ENCODE results near the gene PDXK. TPM values are rescaled to one million over a fixed set of nuclear protein-coding genes. Genes with fewer than 3 reads are reported as not detected.
"Not testable (repeated sequence)": the region's sequence is repeated elsewhere in the genome, so short reads cannot be mapped to it uniquely, and the experiment has no call there.

PDXK gene
- 56.9 TPM for total RNA-seq
- long read RNA-seq, full-length matches to known transcripts, result 44 of 79 reads
- long read RNA-seq, partial matches to known transcripts, result 3 of 79 reads
- long read RNA-seq, other reads (novel, unspliced or antisense), result 32 of 79 reads

GRCh38 chr21:43718872-43719747, at the start of gene PDXK:
TSS of gene PDXK (plus strand) at chr21:43719129. CDS start at chr21:43719295, 166 bp downstream.
- intact Hi-C loops (cut with DNase I), result no loop called here
- peak; percentile 95 for DNase-seq (ENCODE audit: low spot score)

GRCh38 chr21:43669828-43670605, 48.9 kb upstream of the PDXK start:
- intact Hi-C loops (cut with DNase I), result loop anchor here (10.0 kb wide), 1 partner anchor 685 kb away; no protein-coding TSS in a partner anchor
- DNase-seq (ENCODE audit: low spot score), result no peak

- no peak for DNase-seq (ENCODE audit: low spot score)
- intact Hi-C loops (cut with DNase I), result no loop called here
These were observed 43.1 kb upstream of the PDXK start for GRCh38 chr21:43675871-43676270.

GRCh38 chr21:43676391-43676790, 42.5 kb upstream of the PDXK start:
- intact Hi-C loops (cut with DNase I), result no loop called here
- DNase-seq (ENCODE audit: low spot score), result no peak

GRCh38 chr21:43679951-43680350, 39.0 kb upstream of the PDXK start:
- intact Hi-C loops (cut with DNase I), result loop anchor here (2.0 kb wide), 1 partner anchor 19 kb away; no protein-coding TSS in a partner anchor

DNA sequence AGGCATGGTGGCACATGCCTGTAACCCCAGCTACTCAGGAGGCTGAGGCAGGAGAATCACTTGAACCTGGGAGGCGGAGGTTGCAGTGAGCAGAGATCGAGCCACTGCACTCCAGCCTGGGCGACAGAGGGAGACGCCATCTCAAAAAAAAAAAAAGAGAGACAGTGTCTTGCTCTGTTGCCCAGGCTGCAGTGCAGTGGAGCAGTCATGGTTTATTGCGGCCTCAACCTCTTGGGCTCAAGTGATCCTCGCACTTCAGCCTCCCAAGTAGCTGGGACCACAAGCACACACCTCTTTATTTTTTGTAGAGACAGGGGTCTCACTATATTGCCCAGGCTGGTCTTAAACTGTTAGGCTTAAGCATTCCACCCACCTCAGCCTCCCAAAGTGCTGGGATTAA, 38.5 kb upstream of the PDXK start:
- intact Hi-C loops (cut with DNase I), result loop anchor here (2.0 kb wide), 1 partner anchor 20 kb away; no protein-coding TSS in a partner anchor
- DNase-seq (ENCODE audit: low spot score), result not testable (repeated sequence)

More at GRCh38 chr21:43679951-43680350, 39.0 kb upstream of the PDXK start:
- no peak for DNase-seq (ENCODE audit: low spot score)

GRCh38 chr21:43681650-43682049, 37.3 kb upstream of the PDXK start:
- no peak for DNase-seq (ENCODE audit: low spot score)
- intact Hi-C loops (cut with DNase I), result loop anchor here (2.0 kb wide), 1 partner anchor 21 kb away; no protein-coding TSS in a partner anchor

DNA sequence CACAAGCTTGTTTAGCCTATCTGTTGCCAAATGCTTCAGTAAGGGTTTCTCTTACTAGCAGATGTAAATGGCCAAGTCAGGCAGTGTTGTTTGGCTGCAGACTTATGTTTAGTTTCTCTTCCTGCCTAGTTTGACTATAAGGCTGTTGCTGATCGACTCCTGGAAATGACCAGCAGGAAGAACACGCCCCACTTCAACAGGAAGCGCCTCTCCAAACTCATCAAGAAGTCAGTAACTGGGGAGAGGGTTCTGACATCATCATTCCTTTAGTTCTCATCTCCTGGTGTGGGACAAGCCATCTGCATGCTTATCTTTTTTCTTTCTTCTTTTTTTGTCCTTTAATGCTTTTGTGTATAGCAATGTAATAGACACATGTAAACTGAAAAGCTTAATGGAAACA, 34.5 kb upstream of the PDXK start:
- intact Hi-C loops (cut with DNase I), result no loop called here
- DNase-seq (ENCODE audit: low spot score), result no peak

- intact Hi-C loops (cut with DNase I), result no loop called here
These were observed 31.9 kb upstream of the PDXK start for GRCh38 chr21:43686811-43687565.

GRCh38 chr21:43687566-43688399, 31.1 kb upstream of the PDXK start:
- intact Hi-C loops (cut with DNase I), result no loop called here
- no peak for DNase-seq (ENCODE audit: low spot score)

More at GRCh38 chr21:43686811-43687565, 31.9 kb upstream of the PDXK start:
- DNase-seq (ENCODE audit: low spot score), result no peak

- DNase-seq (ENCODE audit: low spot score), result no peak
- intact Hi-C loops (cut with DNase I), result no loop called here
These were observed 30.0 kb upstream of the PDXK start for GRCh38 chr21:43688906-43689305.

GRCh38 chr21:43689556-43690337, 29.2 kb upstream of the PDXK start:
- intact Hi-C loops (cut with DNase I), result loop anchor here (5.0 kb wide), 1 partner anchor 63 kb away; no protein-coding TSS in a partner anchor
- no peak for DNase-seq (ENCODE audit: low spot score)

DNA sequence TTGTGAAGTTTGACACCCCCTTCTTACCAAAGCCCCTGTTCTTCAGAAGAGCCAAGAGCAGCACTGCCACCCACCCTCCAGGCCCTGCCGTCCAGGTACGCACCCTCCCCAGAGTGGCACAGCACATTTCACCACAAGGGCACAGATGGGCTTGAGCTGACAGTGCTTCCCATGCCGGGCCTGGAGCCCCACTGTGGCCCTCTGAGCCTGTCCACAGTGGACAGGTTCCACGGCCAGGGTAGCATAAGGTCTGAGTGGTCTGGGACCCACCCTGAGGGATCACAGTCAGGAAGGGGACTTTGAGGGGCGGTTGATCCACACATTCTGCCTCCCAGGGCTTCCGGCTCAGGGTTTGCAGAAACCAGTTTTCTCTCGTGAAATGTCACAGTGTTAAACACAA, 28.6 kb upstream of the PDXK start:
- no peak for DNase-seq (ENCODE audit: low spot score)
- intact Hi-C loops (cut with DNase I), result loop anchor here (5.0 kb wide), 1 partner anchor 62 kb away; no protein-coding TSS in a partner anchor

- no peak for DNase-seq (ENCODE audit: low spot score)
- intact Hi-C loops (cut with DNase I), result loop anchor here (5.0 kb wide), 1 partner anchor 61 kb away; no protein-coding TSS in a partner anchor
These were observed 27.7 kb upstream of the PDXK start for GRCh38 chr21:43691086-43691795.

GRCh38 chr21:43691801-43692200, 27.1 kb upstream of the PDXK start:
- DNase-seq (ENCODE audit: low spot score), result no peak
- intact Hi-C loops (cut with DNase I), result loop anchor here (5.0 kb wide), 1 partner anchor 60 kb away; no protein-coding TSS in a partner anchor

DNA sequence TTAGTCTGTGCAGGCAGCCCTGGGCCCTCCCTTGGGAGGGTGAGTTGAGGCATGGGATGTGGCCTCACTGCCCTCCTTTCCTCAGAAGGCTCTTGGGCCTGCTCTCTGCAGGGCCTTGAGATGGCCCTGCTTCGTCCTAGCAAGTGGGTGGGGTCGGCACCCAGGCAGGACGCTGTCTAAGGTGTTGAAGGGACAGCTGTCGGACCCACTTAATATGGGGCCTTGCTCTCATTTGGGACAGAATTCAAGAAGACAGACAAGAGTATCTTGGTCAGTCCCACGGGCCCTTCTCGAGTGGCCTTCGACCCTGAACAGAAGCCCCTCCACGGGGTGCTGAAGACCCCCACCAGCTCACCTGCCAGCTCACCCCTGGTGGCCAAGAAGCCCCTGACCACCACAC, 26.0 kb upstream of the PDXK start:
- intact Hi-C loops (cut with DNase I), result loop anchor here (5.0 kb wide), 1 partner anchor 59 kb away; no protein-coding TSS in a partner anchor
- no peak for DNase-seq (ENCODE audit: low spot score)

GRCh38 chr21:43693981-43694380, 24.9 kb upstream of the PDXK start:
- no peak for DNase-seq (ENCODE audit: low spot score)
- intact Hi-C loops (cut with DNase I), result loop anchor here (5.0 kb wide), 1 partner anchor 58 kb away; no protein-coding TSS in a partner anchor
